Activated naive CD8-positive, alpha-beta T cell treated with anti-CD3 and anti-CD28 coated beads for 36 hours (primary cell): Measurements from ENCODE around the gene PGLYRP2. TPM values are rescaled to one million over a fixed set of nuclear protein-coding genes. Genes with fewer than 3 reads are reported as not detected.
A peak's percentile ranks its signal among the peaks of the same experiment; 100 is the strongest.

Source experiments
- DNase-seq: peaks from one replicate; pipeline ENCODE4 v3.0.0; 2021
- H3K27ac Mint-ChIP-seq: one replicate; pipeline ENCODE4 v1.8.0; 2022; ENCODE audit warnings: mild to moderate bottlenecking, moderate library complexity, mixed read lengths
- H3K27me3 Mint-ChIP-seq: one replicate; pipeline ENCODE4 v1.8.0; 2022; ENCODE audit warnings: mild to moderate bottlenecking, mixed read lengths
- H3K36me3 Mint-ChIP-seq: one replicate; pipeline ENCODE4 v1.8.0; 2021; ENCODE audit warnings: mild to moderate bottlenecking, mixed read lengths
- H3K4me1 Mint-ChIP-seq: one replicate; pipeline ENCODE4 v1.8.0; 2021; ENCODE audit warnings: mixed read lengths
- H3K4me3 Mint-ChIP-seq: one replicate; pipeline ENCODE4 v1.8.0; 2022; ENCODE audit warnings: mild to moderate bottlenecking, moderate library complexity, mixed read lengths
- H3K9me3 Mint-ChIP-seq: one replicate; pipeline ENCODE4 v1.8.0; 2022; ENCODE audit warnings: mixed read lengths
- total RNA-seq, 2 experiments: library from RNA; stranded (reverse); gene quantifications; one replicate each; pipeline ENCODE4 v1.2.3, GENCODE V29; 2021

Gene PGLYRP2
- total RNA-seq, 2 experiments from 2014 or later: not detected

- Mint-ChIP-seq H3K27me3 (no peaks in the 10 kb centered on the region), H3K9me3 (no peaks in the 10 kb centered on the region), H3K27ac (no peak overlapping the region), H3K36me3 (no peaks in the 10 kb centered on the region), H3K4me1 (peaks cover 5% of the 10 kb centered on the region), H3K4me3 (no peak overlapping the region)
- DNase-seq: no peak
These were observed 39.3 kb downstream of the PGLYRP2 start for GRCh38 chr19:15439821-15440641.

- Mint-ChIP-seq H3K27me3 (no peaks in the 10 kb centered on the region), H3K9me3 (no peaks in the 10 kb centered on the region), H3K36me3 (no peaks in the 10 kb centered on the region), H3K27ac (no peak overlapping the region), H3K4me1 (peaks cover 5% of the 10 kb centered on the region), H3K4me3 (no peak overlapping the region)
- DNase-seq: no peak
These were observed 40.1 kb downstream of the PGLYRP2 start for GRCh38 chr19:15439078-15439799.

- Mint-ChIP-seq H3K4me3 (no peak overlapping the region), H3K27ac (no peak overlapping the region), H3K4me1 (peaks cover 5% of the 10 kb centered on the region), H3K9me3 (no peaks in the 10 kb centered on the region), H3K36me3 (no peaks in the 10 kb centered on the region), H3K27me3 (no peaks in the 10 kb centered on the region)
- DNase-seq: no peak
These were observed 40.7 kb downstream of the PGLYRP2 start for GRCh38 chr19:15438577-15438976.

- Mint-ChIP-seq H3K27me3 (no peaks in the 10 kb centered on the region), H3K4me1 (peaks cover 9% of the 10 kb centered on the region), H3K4me3 (no peak overlapping the region)
These were observed 41.2 kb downstream of the PGLYRP2 start for GRCh38 chr19:15438124-15438496.

GRCh38 chr19:15437355-15438123 is 41.8 kb downstream of the PGLYRP2 start:
- DNase-seq: no peak
- Mint-ChIP-seq H3K9me3 (no peaks in the 10 kb centered on the region), H3K27ac (no peak overlapping the region), H3K27me3 (no peaks in the 10 kb centered on the region), H3K4me1 (peaks cover 11% of the 10 kb centered on the region), H3K4me3 (no peak overlapping the region), H3K36me3 (no peaks in the 10 kb centered on the region)

More at GRCh38 chr19:15438124-15438496, 41.2 kb downstream of the PGLYRP2 start:
- Mint-ChIP-seq H3K27ac (no peak overlapping the region), H3K36me3 (no peaks in the 10 kb centered on the region), H3K9me3 (no peaks in the 10 kb centered on the region)
- DNase-seq: no peak

- Mint-ChIP-seq H3K4me3 (no peak overlapping the region), H3K36me3 (peaks cover 3% of the 10 kb centered on the region), H3K4me1 (peaks cover 12% of the 10 kb centered on the region), H3K27ac (no peak overlapping the region), H3K27me3 (no peaks in the 10 kb centered on the region), H3K9me3 (no peaks in the 10 kb centered on the region)
- DNase-seq: no peak
These were observed 42.5 kb downstream of the PGLYRP2 start for GRCh38 chr19:15436826-15437110.

- H3K27ac Mint-ChIP-seq: no peak overlapping the region
- DNase-seq: no peak
- H3K4me3 Mint-ChIP-seq: no peak overlapping the region
- H3K27me3 Mint-ChIP-seq: no peaks in the 10 kb centered on the region
- peaks cover 18% of the 10 kb centered on the region for H3K4me1 Mint-ChIP-seq
- no peaks in the 10 kb centered on the region for H3K9me3 Mint-ChIP-seq
- peaks cover 7% of the 10 kb centered on the region for H3K36me3 Mint-ChIP-seq
These were observed 43.1 kb downstream of the PGLYRP2 start for GRCh38 chr19:15436012-15436825.

GRCh38 chr19:15433519-15434069 is 45.7 kb downstream of the PGLYRP2 start:
- no peaks in the 10 kb centered on the region for H3K27me3 Mint-ChIP-seq
- peak overlapping the region; percentile 89 for H3K4me3 Mint-ChIP-seq
- DNase-seq: no peak
- peak overlapping the region; percentile 88 for H3K27ac Mint-ChIP-seq
- peaks cover 28% of the 10 kb centered on the region for H3K4me1 Mint-ChIP-seq
- peaks cover 8% of the 10 kb centered on the region for H3K36me3 Mint-ChIP-seq
- H3K9me3 Mint-ChIP-seq: no peaks in the 10 kb centered on the region

- peaks cover 8% of the 10 kb centered on the region for H3K36me3 Mint-ChIP-seq
- H3K9me3 Mint-ChIP-seq: no peaks in the 10 kb centered on the region
- H3K4me3 Mint-ChIP-seq: peak overlapping the region; percentile 89
- peak; percentile 98 for DNase-seq
- H3K27ac Mint-ChIP-seq: peak overlapping the region; percentile 88
- no peaks in the 10 kb centered on the region for H3K27me3 Mint-ChIP-seq
- peaks cover 28% of the 10 kb centered on the region for H3K4me1 Mint-ChIP-seq
These were observed 46.4 kb downstream of the PGLYRP2 start for GRCh38 chr19:15432629-15433518.

- H3K9me3 Mint-ChIP-seq: no peaks in the 10 kb centered on the region
- no peaks in the 10 kb centered on the region for H3K27me3 Mint-ChIP-seq
- peaks cover 14% of the 10 kb centered on the region for H3K36me3 Mint-ChIP-seq
- H3K4me3 Mint-ChIP-seq: peak overlapping the region; percentile 99
- peak; percentile 44 for DNase-seq
- H3K27ac Mint-ChIP-seq: peak overlapping the region; percentile 93
- peaks cover 28% of the 10 kb centered on the region for H3K4me1 Mint-ChIP-seq
These were observed 47.2 kb downstream of the PGLYRP2 start for GRCh38 chr19:15432018-15432494.

- Mint-ChIP-seq H3K27ac (peak overlapping the region; percentile 93), H3K4me3 (peak overlapping the region; percentile 99), H3K4me1 (peaks cover 28% of the 10 kb centered on the region), H3K36me3 (peaks cover 18% of the 10 kb centered on the region), H3K9me3 (no peaks in the 10 kb centered on the region), H3K27me3 (no peaks in the 10 kb centered on the region)
- DNase-seq: no peak
These were observed 47.8 kb downstream of the PGLYRP2 start for GRCh38 chr19:15431396-15432017.

- Mint-ChIP-seq H3K27ac (peak overlapping the region; percentile 58), H3K36me3 (peaks cover 25% of the 10 kb centered on the region), H3K9me3 (no peaks in the 10 kb centered on the region), H3K27me3 (no peaks in the 10 kb centered on the region), H3K4me3 (peak overlapping the region; percentile 99), H3K4me1 (peaks cover 23% of the 10 kb centered on the region)
- no peak for DNase-seq
These were observed 48.7 kb downstream of the PGLYRP2 start for GRCh38 chr19:15430526-15431120.
